ENCODE data around the gene LIMCH1.

Gene LIMCH1

DNA sequence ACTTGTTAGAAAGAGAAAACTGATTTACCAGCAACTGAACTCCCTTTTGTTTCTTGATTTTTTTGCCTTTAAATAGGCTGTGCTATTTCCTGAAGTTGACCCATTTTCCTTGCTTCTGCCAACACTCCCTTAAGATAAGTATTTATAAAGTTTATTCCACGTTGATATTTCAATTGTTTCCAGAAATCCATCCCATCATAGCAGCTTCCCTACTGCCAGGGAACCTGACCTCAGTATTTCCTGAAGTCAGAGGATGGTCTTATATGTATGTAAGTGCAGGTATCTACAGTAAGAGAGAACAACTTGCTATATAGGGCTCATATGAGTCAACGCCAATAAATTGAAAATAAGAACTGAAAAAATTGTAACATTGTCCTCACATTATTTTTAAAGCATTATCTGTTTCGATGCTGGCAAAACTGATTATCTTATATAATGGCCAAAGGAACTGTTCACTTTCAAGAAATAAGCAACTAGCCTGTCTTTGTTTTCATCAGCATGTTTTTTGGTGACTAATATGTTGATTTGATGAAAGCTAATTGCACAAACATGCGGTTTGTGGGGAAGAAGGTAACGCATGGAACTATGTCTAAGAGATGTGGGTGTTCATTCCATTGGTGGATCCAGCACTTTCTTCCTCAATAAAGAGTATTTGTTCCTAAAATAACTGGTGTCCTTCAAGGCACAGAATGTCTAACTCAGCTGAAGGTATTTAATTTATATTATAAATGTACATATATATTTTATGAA lies 4.7 kb downstream of the LIMCH1 start:
- no peak overlapping the region for H3K27ac ChIP-seq
- no peaks in the 10 kb centered on the region for H3K4me1 ChIP-seq (ENCODE audit: control insufficient read depth in 1 of 2, insufficient read depth in 1 of 2, low read depth in 1 of 2, low read length in 1 of 2)
- no peak overlapping the region for H3K4me3 ChIP-seq (ENCODE audit: low read depth in 1 of 2, low read length in 1 of 2)
- TF ChIP-seq CTCF (IDR thresholded peaks at IDR 0.05) = no peak
- no peaks in the 10 kb centered on the region for H3K36me3 ChIP-seq
- H3K9me3 ChIP-seq = no peaks in the 10 kb centered on the region
- peaks cover 15% of the 10 kb centered on the region for H3K27me3 ChIP-seq

DNA sequence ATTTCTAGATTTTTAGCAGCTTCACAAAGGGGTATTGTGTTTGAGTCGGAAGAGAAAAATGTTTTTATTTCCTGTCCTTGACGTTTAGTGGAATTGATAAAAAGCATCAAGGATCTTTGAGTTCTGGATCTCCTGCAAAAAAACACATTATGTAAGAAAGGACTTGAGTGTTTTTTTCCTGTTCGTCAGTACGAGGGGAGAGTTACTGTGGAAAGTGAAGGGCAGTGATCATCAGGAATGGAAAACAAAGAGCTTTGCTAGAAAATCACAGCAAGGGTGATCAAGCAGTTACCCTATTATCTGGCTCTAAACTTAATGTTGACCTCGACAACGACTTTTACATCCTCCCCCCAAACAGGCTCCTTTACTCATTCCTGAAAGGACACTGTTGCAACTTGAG lies 7.3 kb downstream of the LIMCH1 start:
- Histone ChIP-seq H3K27me3 (no peaks in the 10 kb centered on the region), H3K4me3 (ENCODE audit: low read depth in 1 of 2, low read length in 1 of 2) (no peak overlapping the region), H3K9me3 (no peaks in the 10 kb centered on the region), H3K36me3 (no peaks in the 10 kb centered on the region), H3K27ac (no peak overlapping the region), H3K4me1 (ENCODE audit: control insufficient read depth in 1 of 2, insufficient read depth in 1 of 2, low read depth in 1 of 2, low read length in 1 of 2) (no peaks in the 10 kb centered on the region)
- no peak for TF ChIP-seq CTCF (IDR thresholded peaks at IDR 0.05)

DNA sequence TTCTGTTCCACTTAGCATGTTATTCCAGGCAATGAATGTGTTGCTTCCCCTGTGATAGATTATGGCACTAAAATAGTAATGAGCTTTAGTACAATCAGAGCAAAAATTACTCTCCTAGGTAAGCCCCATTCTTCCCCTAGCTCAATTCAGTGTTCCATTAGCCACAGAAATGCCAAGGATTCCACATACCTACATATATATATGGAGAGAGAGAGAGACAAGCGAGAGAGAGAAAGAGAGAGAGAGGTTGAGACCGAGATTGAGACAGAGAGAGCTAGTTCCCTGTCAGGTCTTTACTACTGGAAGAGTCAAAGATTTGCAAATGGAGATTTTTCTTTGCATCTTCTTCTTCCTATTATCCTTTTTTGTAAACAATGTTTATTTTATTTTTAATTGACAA lies 8.7 kb downstream of the LIMCH1 start:
- no peaks in the 10 kb centered on the region for H3K27me3 ChIP-seq
- TF ChIP-seq CTCF (IDR thresholded peaks at IDR 0.05) = no peak
- H3K27ac ChIP-seq = no peak overlapping the region
- no peaks in the 10 kb centered on the region for H3K4me1 ChIP-seq (ENCODE audit: control insufficient read depth in 1 of 2, insufficient read depth in 1 of 2, low read depth in 1 of 2, low read length in 1 of 2)
- H3K4me3 ChIP-seq (ENCODE audit: low read depth in 1 of 2, low read length in 1 of 2) = no peak overlapping the region
- no peaks in the 10 kb centered on the region for H3K9me3 ChIP-seq
- no peaks in the 10 kb centered on the region for H3K36me3 ChIP-seq

GRCh38 chr4:41548305-41548880 lies 10.4 kb downstream of the LIMCH1 start:
- H3K9me3 ChIP-seq = no peaks in the 10 kb centered on the region
- H3K4me1 ChIP-seq (ENCODE audit: control insufficient read depth in 1 of 2, insufficient read depth in 1 of 2, low read depth in 1 of 2, low read length in 1 of 2) = no peaks in the 10 kb centered on the region
- no peaks in the 10 kb centered on the region for H3K36me3 ChIP-seq
- TF ChIP-seq CTCF (IDR thresholded peaks at IDR 0.05) = no peak
- H3K4me3 ChIP-seq (ENCODE audit: low read depth in 1 of 2, low read length in 1 of 2) = no peak overlapping the region
- no peaks in the 10 kb centered on the region for H3K27me3 ChIP-seq
- H3K27ac ChIP-seq = no peak overlapping the region

- H3K36me3 ChIP-seq = no peaks in the 10 kb centered on the region
- no peaks in the 10 kb centered on the region for H3K27me3 ChIP-seq
- H3K4me1 ChIP-seq (ENCODE audit: control insufficient read depth in 1 of 2, insufficient read depth in 1 of 2, low read depth in 1 of 2, low read length in 1 of 2) = no peaks in the 10 kb centered on the region
- H3K4me3 ChIP-seq (ENCODE audit: low read depth in 1 of 2, low read length in 1 of 2) = no peak overlapping the region
- no peaks in the 10 kb centered on the region for H3K9me3 ChIP-seq
- H3K27ac ChIP-seq = no peak overlapping the region
- no peak for TF ChIP-seq CTCF (IDR thresholded peaks at IDR 0.05)
These were observed 11.5 kb downstream of the LIMCH1 start for GRCh38 chr4:41549478-41549877.
